Right lobe of liver (tissue), 6 donors: ENCODE results near the gene SYT6. TPM values are rescaled to one million over a fixed set of nuclear protein-coding genes. Genes with fewer than 3 reads are reported as not detected.

Source experiments
- ATAC-seq, 4 donors: fragments of 200-7000 bp; cut with Tn5 transposase; one replicate each; pipeline ENCODE4 v1.9.1; 2020; ENCODE audit warnings: mild to moderate bottlenecking in 4 of 4, moderate library complexity in 4 of 4
- DNase-seq, 3 donors: peaks; one replicate each; pipeline ENCODE4 v3.0.0-alpha.2; 2020
- H3K27ac ChIP-seq, 3 donors: fragments of 200-600 bp; one replicate each; pipeline ENCODE4 v1.8.0; 2022
- H3K27me3 ChIP-seq, 2 donors: fragments of 200-600 bp; one replicate each; pipeline ENCODE4 v1.8.0; 2022
- H3K36me3 ChIP-seq, 4 donors: fragments of 200-600 bp; sonication (generic) in 1 of 4; one replicate each; pipeline versions ENCODE4 v1.5.1 to v1.8.0; 2017 to 2022; ENCODE audit warnings: control low read depth in 1 of 4
- H3K4me1 ChIP-seq, 4 donors: fragments of 200-600 bp; sonication (generic) in 1 of 4; one replicate each; pipeline versions ENCODE4 v1.5.1 to v1.8.0; 2017 to 2022; ENCODE audit warnings: control low read depth in 1 of 4
- H3K4me3 ChIP-seq, 3 donors: fragments of 200-600 bp; one replicate each; pipeline ENCODE4 v1.8.0; 2022
- H3K9me3 ChIP-seq, 4 donors: fragments of 200-600 bp; sonication (generic) in 1 of 4; one replicate each; pipeline versions ENCODE4 v1.5.1 to v1.8.0; 2017 to 2022; ENCODE audit warnings: control low read depth in 1 of 4
- CTCF ChIP-seq, 4 donors: fragments of 200-600 bp in 3 of 4; fragments of 450-650 bp in 1 of 4; IDR thresholded peaks; one replicate each; pipeline versions ENCODE4 v1.5.1 to v1.8.0; 2016 to 2022; ENCODE audit warnings: antibody characterized with exemption in 4 of 4, mild to moderate bottlenecking in 2 of 4
- POLR2A ChIP-seq: fragments of 450-650 bp; IDR thresholded peaks from one replicate; pipeline ENCODE4 v1.6.1; 2017; ENCODE audit warnings: antibody characterized with exemption, mild to moderate bottlenecking
- WGBS: methylation state at CpG from one replicate; pipeline ENCODE4 v1.1.6; 2018; ENCODE audit warnings: low coverage, low lambda C conversion rate; ENCODE audit not compliant: insufficient coverage; ENCODE audit errors: missing lambda C conversion rate; 5-methylcytosine and 5-hydroxymethylcytosine counted together
- intact Hi-C, 2 donors: fragments of 100-400 bp; cut with DNase I; formaldehyde crosslinking; loops; one replicate each; pipeline versions ENCODE4 v1.11.2 to v1.14.1; 2022
- total RNA-seq, 6 experiments: library from RNA; depleted of rRNA in 2 of 6; stranded (reverse); fragments of >200 nt in 2 of 6; fragmentation: NEBNext Ultra II Directional in 3 of 6; extraction: Animal tissue kit (Norgen Biotek cat#: 25700) in 3 of 6; gene quantifications; one replicate each; pipeline versions ENCODE4 v1.1.0 to v1.2.4, GENCODE V29; 2016 to 2023
- donor health status: DM: no; HTN: yes; CAD: no.
- donor health status: DM: no; HTN: no; CAD: no.
- donor health status: DM: no; HTN: no; CAD: no.
- donor health status: DM: no; HTN: yes; CAD: no.
- donor health status: DM: no; HTN: yes; CAD: no.

SYT6 gene
- total RNA-seq, 6 experiments from 2014 or later = not detected

GRCh38 chr1:114103992-114104391 is 49.7 kb downstream of the SYT6 start:
- no peaks in the 10 kb centered on the region for H3K36me3 ChIP-seq
- H3K27ac ChIP-seq = no peak overlapping the region
- no peaks in the 10 kb centered on the region for H3K4me1 ChIP-seq
- intact Hi-C loops = no loop called here
- no peak for TF ChIP-seq CTCF (IDR thresholded peaks at IDR 0.05)
- TF ChIP-seq POLR2A = no peak
- ATAC-seq (no peak), DNase-seq (no peak)
- 42% methylated on average over 2 of the region's 2 CpGs for WGBS
- H3K27me3 ChIP-seq = no peaks in the 10 kb centered on the region
- no peak overlapping the region for H3K4me3 ChIP-seq
- H3K9me3 ChIP-seq = no peaks in the 10 kb centered on the region

GRCh38 chr1:114102136-114102535 is 51.5 kb downstream of the SYT6 start:
- H3K9me3 ChIP-seq = no peaks in the 10 kb centered on the region
- H3K36me3 ChIP-seq = no peaks in the 10 kb centered on the region
- intact Hi-C loops = no loop called here
- no peak for TF ChIP-seq POLR2A
- no peak for TF ChIP-seq CTCF (IDR thresholded peaks at IDR 0.05)
- ATAC-seq (no peak), DNase-seq (no peak)
- no peak overlapping the region for H3K4me3 ChIP-seq
- 46% methylated on average over 2 of the region's 2 CpGs for WGBS
- no peaks in the 10 kb centered on the region for H3K4me1 ChIP-seq
- H3K27me3 ChIP-seq = no peaks in the 10 kb centered on the region
- no peak overlapping the region for H3K27ac ChIP-seq

- 76% methylated on average over 3 of the region's 6 CpGs for WGBS
These were observed 53.5 kb downstream of the SYT6 start for GRCh38 chr1:114100148-114100547.

GRCh38 chr1:114099268-114099667 is 54.4 kb downstream of the SYT6 start:
- Histone ChIP-seq H3K4me3 (no peak overlapping the region), H3K4me1 (no peaks in the 10 kb centered on the region), H3K27me3 (no peaks in the 10 kb centered on the region), H3K36me3 (no peaks in the 10 kb centered on the region), H3K27ac (no peak overlapping the region), H3K9me3 (no peaks in the 10 kb centered on the region)
- WGBS = 43% methylated on average over 2 of the region's 4 CpGs
- ATAC-seq = no peak
- TF ChIP-seq CTCF (IDR thresholded peaks at IDR 0.05) (no peak), POLR2A (no peak)
- DNase-seq = no peak
- intact Hi-C loops = no loop called here

More at GRCh38 chr1:114100148-114100547, 53.5 kb downstream of the SYT6 start:
- intact Hi-C loops = no loop called here
- ATAC-seq (no peak), DNase-seq (no peak)
- TF ChIP-seq CTCF (IDR thresholded peaks at IDR 0.05) (no peak), POLR2A (no peak)
- Histone ChIP-seq H3K4me3 (no peak overlapping the region), H3K27ac (no peak overlapping the region), H3K9me3 (no peaks in the 10 kb centered on the region), H3K4me1 (no peaks in the 10 kb centered on the region), H3K36me3 (no peaks in the 10 kb centered on the region), H3K27me3 (no peaks in the 10 kb centered on the region)

GRCh38 chr1:114097109-114097508 is 56.6 kb downstream of the SYT6 start:
- H3K4me3 ChIP-seq = no peak overlapping the region
- no peak for TF ChIP-seq POLR2A
- no peak for TF ChIP-seq CTCF (IDR thresholded peaks at IDR 0.05)
- intact Hi-C loops = no loop called here
- H3K9me3 ChIP-seq = no peaks in the 10 kb centered on the region
- 55% methylated on average over 2 of the region's 3 CpGs for WGBS
- no peaks in the 10 kb centered on the region for H3K36me3 ChIP-seq
- H3K27ac ChIP-seq = no peak overlapping the region
- DNase-seq = no peak
- no peaks in the 10 kb centered on the region for H3K4me1 ChIP-seq
- H3K27me3 ChIP-seq = no peaks in the 10 kb centered on the region
- ATAC-seq = no peak
